IPS-11a (cell line): ENCODE results near the gene UBAC2.

ENCODE experiments used
- H3K4me3 ChIP-seq: one replicate; pipeline ENCODE4 v1.5.1; 2013; ENCODE audit warnings: low read depth, low read length, control low read depth

UBAC2 gene

GRCh38 chr13:99307648-99308339, 107.1 kb downstream of the UBAC2 start:
- H3K4me3 ChIP-seq, result no peak overlapping the region

GRCh38 chr13:99308471-99309087, 107.9 kb downstream of the UBAC2 start:
- H3K4me3 ChIP-seq, result no peak overlapping the region

GRCh38 chr13:99310382-99311031, 109.9 kb downstream of the UBAC2 start:
- H3K4me3 ChIP-seq, result no peak overlapping the region

DNA sequence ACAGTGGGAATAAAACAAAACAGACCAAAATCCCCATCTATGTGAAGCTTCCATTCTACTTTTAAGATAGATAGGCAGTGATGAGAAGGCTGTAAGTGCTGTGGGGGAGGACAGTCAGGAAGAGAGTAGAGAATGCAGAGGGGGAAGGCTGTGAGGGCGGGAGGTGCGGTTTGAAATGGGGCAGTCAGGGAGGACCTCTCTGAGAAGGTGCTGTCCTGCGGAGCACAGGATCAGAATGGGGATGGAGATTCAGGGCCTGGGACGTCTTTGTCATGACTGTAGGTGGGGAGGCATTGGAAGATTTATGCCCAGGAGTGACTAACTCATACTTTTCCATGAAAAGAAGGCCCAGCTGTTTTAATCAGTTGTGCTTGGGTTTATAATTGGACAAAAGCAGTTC, 110.5 kb downstream of the UBAC2 start:
- H3K4me3 ChIP-seq, result no peak overlapping the region

DNA sequence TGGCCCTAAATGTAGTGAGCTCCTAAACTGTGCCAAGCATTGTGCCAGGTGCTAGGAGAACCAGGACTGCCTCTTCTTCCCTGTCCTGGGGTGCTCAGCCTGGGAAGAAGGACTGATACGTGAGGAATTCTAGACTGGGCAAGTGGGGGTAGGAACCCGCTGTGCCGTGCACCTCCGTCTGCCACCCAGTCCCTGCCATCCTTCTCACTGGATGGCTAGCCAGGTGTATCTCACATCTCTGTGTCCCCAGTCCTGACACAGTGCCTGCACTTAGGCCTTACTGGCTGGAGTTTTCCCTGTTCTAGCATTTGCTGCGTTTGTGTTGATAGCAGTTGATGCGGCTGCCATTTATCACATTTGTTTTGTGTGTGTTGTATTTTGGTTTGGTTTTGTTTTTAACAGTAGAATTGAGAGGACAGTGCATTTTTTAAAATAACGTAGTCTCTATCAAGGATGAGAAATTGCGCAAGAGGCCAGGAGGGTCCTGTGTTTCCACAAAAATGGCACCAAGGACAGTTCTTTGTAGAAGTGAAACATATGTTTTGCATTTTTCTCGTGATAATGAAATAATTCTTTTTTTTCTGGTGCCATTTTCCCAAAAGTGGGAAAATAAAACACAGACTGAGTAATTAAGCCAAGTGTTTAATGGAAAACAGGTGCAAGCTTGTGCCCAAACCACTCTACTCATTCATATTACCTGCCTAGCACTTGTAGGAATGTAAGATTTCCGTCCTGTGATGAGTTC, 111.3 kb downstream of the UBAC2 start:
- H3K4me3 ChIP-seq, result no peak overlapping the region

GRCh38 chr13:99312493-99312883, 111.8 kb downstream of the UBAC2 start:
- no peak overlapping the region for H3K4me3 ChIP-seq

- H3K4me3 ChIP-seq, result no peak overlapping the region
Observed at GRCh38 chr13:99313501-99313900, 112.8 kb downstream of the UBAC2 start.

- H3K4me3 ChIP-seq, result no peak overlapping the region
Observed at GRCh38 chr13:99313941-99314340, 113.3 kb downstream of the UBAC2 start.

DNA sequence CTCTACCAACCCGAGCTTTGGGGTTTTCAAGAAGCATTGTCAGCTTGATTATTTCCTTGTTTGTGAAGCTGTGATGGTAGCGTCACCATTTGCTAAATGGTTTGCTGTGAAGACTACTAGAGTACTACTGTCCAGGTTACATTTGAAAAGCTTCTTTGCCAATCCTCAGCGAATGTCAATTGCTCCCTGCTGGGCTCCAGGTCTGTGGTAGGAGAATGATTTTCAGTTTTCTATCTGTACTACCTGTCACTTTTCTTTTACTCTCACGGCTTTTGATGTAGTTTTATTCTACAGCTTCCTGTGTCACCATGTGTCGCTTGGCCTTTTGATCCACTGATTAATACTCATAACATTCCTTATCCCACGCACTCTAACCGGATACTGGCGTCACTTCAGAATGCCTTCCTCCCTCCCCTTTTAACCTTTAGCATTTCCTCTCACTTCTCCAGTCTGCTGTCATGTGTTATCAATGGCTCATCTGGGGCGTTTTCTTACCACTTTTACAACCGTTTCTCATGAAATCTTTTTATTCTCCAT, 114.1 kb downstream of the UBAC2 start:
- no peak overlapping the region for H3K4me3 ChIP-seq

- H3K4me3 ChIP-seq, result no peak overlapping the region
Observed at GRCh38 chr13:99315186-99315585, 114.5 kb downstream of the UBAC2 start.

DNA sequence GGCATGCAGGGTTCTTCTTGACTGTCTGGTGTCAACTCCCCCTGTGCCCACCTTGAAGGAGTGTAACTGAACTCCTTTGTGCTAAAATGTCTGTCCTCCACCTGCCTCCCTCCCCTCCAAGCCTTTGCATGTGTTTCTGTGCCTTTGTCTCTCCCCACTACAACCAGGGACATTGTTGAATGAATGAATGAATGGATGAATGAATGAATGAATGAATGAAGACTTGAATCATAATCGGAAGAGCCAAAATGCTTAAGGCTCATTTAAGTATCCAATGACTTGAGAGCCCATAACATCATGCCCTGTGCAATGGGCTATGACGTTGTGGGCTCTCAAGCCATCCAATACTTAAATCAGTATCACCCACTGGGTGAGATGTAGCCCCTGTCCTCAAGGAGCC, 115.6 kb downstream of the UBAC2 start:
- H3K4me3 ChIP-seq, result no peak overlapping the region

GRCh38 chr13:99316657-99317256, 116.1 kb downstream of the UBAC2 start:
- no peak overlapping the region for H3K4me3 ChIP-seq

DNA sequence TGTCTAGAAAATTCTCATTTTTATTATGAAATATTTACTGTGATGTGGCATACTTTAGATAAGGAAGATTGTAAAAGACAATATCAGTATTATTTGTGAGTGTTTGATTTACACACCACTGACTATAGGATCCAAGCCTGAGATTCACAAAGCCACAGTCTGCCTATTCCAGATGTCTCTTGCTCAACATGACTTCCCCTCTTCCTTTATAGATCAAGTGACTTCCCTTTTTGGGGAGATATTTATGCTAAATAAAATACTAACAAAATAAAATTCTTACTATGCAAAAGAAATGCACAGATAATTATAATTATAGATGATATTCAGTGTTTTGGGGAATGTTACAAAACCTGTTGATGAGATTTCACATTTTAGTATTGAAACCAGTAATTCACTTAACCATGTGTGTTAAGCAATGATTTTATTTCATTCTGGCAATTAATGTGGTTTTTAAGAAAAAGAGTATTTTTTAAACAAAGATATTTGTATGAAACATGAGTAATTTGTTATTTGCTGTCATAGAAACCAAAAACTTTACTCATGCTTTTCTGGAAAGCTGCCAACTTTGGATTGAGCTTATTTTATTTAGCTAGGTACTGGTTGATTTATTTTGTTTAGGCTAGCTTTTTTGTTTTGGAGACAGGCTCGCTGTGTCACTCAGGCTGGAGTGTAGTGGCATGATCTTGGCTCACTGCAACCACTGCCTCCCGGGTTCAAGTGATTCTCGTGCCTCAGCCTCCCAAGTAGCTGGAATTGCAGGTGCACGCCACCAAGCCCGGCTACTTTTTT, 120.2 kb downstream of the UBAC2 start:
- H3K4me3 ChIP-seq, result no peak overlapping the region

DNA sequence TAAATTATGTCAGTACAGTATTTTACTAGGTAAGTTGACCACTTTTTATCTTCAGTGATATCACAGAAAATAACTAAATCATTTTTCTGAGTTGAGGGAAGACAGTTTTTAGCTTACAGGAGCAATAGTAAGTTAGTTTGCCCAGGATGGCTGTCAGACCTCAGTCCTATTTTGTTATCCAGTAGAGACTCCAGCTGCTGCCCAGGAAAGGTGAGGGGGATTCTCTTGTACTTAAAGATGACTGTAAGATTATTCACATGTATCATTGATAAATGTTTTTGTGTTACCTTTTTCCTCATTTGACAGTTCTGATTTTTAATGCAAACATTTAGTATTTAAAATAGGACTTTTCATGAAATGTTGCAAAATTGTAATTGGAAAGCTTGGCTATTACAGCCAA, 121.1 kb downstream of the UBAC2 start:
- H3K4me3 ChIP-seq, result no peak overlapping the region

- H3K4me3 ChIP-seq, result no peak overlapping the region
Observed at GRCh38 chr13:99322297-99323103, 121.8 kb downstream of the UBAC2 start.

DNA sequence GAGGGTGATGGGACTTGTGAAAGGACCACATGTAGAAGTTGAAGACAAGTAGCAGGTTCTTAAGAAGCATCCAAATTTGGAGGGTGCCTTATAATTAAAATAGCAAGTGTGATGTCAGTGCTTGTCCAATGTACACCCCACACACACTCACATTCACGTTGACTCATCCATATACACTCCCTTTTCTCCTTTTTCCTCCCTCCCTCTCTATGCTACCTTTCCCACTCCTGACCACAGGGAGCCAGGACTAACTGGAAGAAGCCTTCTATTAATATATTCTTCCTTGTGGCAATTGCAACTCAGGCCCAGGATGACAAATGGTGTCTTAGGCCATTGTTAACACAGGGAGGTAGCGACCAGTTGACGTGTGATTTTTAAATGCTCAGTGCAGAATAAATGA, 122.8 kb downstream of the UBAC2 start:
- H3K4me3 ChIP-seq, result no peak overlapping the region

DNA sequence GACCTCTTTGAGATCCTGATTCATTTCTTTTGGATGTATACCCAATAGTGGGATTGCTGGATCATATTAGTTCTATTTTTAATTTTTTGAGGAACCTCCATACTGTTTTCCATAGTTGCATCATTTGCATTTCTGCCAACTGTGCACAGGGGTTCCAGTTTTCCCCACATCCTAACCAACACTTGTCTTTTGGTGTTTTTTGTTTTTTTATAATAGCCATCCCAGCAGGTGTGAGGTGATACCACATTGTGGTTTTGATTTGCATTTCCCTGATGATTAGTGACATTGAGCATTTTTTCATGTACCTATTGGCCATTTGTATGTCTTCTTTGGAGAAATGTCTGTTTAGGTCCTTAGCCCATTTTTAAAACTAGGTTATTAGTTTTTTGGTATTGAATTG, 125.4 kb downstream of the UBAC2 start:
- H3K4me3 ChIP-seq, result no peak overlapping the region

DNA sequence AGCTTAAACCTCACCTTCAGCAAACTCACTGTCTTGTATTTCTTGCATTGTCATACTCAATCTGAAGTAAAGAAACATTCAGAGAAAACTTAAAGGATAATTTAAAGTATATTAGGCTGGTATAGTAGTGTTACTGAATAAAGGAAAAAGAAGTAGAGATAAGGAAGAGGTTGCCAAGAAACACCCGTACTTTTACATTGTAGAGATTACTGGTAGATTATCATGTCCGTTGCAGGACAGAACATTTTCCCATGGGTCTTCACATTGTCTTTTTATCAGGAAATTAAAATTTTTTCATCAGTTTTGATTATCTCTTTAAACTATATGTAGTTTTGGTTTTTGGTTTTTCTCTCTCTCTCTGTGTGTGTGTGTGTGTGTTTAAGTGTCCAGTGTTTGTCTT, 126.5 kb downstream of the UBAC2 start:
- H3K4me3 ChIP-seq, result no peak overlapping the region

GRCh38 chr13:99327761-99328160, 127.1 kb downstream of the UBAC2 start:
- H3K4me3 ChIP-seq, result no peak overlapping the region
